Measurements from ENCODE around the gene PRKAA2.
"Not testable (repeated sequence)": the region's sequence is repeated elsewhere in the genome, so short reads cannot be mapped to it uniquely, and the experiment has no call there.

PRKAA2 gene

DNA sequence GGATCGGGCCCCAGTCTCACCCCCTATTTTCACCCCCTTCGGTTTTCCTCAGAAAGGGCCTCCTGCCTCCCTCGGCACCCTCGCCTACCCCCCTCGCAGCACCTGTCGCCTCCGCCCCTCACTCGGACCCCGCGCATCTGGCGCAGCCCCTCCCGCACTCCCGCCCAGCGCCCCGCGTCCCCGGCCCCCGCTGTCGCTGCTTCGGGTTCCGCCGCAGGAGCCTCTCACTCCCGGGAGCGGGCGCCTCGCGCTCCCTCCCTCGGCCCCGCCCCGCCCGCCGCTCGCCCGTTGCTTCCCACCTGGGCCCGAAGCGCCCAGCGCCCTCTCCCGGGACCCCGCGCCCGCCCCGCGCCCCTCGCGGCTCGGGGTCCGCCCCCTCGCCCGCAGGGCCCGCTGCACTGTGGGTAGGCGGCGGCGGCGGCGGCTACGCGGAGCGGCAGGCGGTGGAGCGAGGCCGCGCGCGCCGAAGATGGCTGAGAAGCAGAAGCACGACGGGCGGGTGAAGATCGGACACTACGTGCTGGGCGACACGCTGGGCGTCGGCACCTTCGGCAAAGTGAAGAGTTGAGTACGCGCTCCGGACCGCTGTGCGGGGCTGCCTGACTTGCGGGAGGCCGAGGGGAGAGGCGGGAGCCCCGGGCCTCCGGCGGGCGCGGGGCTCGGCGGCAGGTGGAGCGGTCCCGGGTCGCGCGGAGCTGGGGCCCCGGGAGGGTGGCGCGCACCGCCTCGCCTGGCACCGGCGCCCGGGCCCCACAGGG lies at the start of gene PRKAA2:
PRKAA2 (plus strand) TSS at position 396 of the 758 bp plus-strand sequence; CDS start at position 470, 74 bp downstream.
- no peak for DNase-seq (ENCODE audit: low spot score)

DNA sequence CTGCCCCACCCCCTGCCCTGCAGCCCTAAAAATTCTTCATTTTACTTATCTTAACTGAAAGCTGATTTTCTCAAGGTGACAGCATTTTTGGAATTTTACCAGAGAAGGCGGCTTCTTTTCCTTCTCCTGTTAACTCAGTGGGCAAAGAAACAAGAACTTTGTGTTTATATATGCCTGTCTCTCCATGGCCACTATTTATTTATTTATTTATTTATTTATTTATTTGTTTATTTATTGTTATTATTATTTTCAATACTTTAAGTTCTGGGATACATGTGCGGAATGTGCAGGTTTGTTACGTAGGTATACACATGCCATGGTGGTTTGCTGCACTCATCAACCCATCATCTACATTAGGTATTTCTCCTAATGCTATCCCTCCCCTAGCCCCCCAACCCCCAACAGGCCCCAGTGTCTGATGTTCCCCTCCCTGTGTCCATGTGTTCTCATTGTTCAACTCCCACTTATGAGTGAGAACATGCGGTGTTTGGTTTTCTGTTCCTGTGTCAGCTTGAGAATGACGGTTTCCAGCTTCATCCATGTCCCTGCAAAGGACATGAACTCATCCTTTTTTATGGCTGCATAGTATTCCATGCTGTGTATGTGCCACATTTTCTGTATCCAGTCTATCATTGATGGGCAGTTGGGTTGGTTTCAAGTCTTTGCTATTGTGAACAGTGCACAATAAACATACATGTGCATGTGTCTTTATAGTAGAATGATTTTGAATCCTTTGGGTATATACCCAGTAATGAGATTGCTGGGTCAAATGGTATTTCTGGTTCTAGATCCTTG lies 49.5 kb upstream of the PRKAA2 start:
- not testable (repeated sequence) for DNase-seq (ENCODE audit: low spot score)

DNA sequence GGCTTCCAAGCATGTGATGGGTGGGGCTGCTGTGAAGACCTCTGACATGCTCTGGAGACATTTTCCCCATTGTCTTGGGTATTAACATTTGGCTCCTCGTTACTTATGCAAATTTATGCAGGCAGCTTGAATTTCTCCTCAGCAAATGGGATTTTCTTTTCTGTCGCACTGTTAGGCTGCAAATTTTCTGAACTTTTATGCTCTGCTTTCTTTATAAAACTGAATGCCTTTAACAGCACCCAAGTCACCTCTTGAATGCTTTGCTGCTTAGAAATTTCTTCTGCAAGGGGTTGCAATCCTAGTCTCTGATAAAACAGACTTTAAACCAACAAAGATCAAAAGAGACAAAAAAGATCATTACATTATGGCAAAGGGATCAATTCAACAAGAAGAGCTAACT lies 35.0 kb upstream of the PRKAA2 start:
- not testable (repeated sequence) for DNase-seq (ENCODE audit: low spot score)

DNA sequence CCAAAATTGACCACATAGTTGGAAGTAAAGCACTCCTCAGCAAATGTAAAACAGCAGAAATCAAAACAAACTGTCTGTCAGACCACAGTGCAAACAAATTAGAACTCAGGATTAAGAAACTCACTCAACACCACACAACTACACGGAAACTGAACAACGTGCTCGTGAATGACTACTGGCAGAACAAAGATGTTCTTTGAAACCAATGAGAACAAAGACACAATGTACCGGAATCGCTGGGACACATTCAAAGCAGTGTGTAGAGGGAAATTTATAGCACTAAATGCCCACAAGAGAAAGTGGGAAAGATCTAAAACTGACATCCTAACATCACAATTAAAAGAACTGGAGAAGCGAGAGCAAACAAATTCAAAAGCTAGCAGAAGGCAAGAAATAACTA lies 34.3 kb upstream of the PRKAA2 start:
- not testable (repeated sequence) for DNase-seq (ENCODE audit: low spot score)

DNA sequence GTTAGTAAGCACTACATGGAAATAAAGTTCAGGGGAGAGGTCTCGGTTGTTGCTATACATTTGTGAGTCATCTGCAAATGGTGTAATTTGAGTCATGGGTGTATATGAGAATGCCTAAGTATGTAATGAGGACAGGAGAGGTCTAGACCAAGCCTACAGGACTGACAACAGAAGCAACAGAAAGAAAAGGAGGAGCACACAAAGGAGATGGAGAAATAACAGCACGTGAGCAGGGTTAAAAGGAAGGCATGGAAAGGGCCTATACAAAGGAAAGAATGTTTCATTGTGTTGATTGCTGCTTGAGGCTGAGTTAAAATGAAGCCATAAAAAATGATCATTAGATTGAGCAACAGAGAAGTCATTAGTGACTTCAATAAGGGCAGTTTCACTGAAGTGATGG lies 28.0 kb upstream of the PRKAA2 start:
- DNase-seq (ENCODE audit: low spot score), result no peak

DNA sequence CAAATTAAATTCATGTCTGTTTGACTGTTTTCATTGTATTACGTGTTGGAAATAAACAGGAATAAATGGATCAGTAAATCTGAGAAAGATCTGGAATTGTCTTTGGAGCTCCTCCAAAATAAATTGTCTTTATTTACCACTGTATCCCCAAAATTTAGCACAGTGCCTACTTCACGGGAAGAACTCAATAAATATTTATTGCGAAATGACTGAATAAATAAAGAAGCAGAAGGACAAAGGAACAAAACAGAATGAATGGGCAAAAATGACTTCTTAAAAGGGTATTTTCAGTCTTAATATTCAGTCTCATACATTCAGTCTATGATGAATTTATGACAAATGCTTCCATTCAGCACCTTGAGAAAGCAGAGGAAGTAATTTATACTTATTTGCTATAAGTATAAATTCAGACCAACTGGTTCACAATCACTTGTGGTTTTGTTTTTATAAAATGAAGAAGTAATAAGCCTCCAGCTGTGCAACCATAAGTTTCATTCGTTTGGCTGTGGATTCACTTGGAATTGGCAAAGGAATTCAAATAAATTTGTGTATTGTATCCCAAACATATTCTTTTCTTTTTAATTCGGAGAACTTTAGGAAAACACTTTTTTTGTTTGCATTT lies 19.2 kb upstream of the PRKAA2 start:
- DNase-seq (ENCODE audit: low spot score), result no peak

DNA sequence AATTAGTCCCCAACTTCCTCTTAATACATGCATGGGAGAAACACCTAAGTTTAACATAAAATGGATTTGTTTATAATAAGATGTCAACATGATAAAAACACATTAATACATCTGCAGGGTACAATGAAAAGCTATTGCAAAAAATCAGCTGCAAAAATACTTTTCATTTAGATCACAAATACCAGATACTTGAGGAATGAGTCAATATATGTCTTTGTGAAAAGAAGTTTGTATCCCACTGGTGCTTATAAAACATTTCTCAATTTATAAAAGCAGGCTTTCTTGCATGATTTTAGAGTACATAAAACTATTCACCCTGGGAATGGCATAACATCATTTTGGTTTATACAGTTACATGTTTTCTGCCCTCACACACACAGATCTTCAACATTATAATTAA lies 18.6 kb upstream of the PRKAA2 start:
- DNase-seq (ENCODE audit: low spot score), result no peak

DNA sequence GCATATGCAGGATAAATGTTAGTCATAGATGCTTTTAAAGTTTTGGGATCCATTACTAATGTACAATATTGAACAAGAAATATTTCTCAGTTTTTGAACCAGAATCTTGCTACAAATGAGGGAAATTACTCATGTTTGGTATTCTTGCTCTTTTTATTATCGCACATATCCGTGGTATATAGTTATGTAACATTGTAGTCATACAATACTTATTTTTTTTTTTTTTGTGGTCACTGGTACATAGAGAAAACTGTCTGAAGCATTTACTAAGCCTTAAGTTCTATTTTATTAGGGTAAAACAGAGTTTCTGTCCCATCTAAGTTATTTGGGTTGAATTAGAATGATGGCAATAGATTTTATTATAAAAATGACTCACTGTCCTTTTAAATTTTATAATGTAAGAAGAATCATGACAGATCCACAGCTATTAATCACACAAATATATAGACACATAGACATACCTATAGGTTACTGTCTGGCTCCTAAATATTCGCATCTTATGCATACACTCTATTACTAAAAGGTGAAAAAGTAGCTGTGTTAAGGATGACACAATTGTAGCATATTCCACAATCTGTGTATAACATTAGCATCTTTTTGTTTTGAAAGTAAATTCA lies 18.0 kb upstream of the PRKAA2 start:
- DNase-seq (ENCODE audit: low spot score), result no peak

DNA sequence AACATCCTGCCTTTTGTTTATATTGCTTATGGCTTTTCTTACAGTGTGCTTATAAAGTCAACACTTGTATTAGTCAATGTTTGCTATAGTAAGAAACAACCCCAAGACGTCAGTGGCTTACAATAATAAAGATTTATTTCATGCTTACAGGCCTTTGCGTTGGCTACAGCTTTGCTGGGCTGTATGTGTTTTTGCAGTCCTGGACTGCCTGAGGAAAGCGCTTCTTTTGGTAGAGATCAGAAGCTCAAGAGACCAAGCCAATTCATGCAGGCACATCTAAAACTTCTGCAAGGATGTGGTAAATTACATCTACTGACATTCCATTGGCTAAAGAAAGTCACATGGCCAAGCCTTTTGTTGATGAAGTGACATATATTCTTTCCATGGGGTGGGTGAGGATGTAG lies 17.5 kb upstream of the PRKAA2 start:
- DNase-seq (ENCODE audit: low spot score), result no peak

DNA sequence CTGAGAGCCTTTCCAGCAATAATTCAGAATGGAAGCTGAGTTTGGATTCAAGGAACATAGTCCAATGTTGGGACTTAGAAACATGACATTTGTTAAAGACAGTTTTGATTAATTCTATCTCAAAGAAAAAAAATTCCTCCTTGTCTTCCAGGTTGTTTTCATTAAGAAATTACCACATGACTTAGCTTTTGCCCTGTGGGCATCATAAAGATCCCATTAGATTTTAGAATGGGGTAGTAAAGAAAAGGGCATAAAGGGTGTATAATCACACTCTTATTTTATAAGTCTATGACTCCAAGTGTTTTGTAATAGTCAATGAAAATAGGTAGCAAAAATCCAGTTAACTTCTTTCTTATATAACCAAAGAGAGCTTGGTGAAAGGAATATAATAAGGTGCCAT lies 14.3 kb upstream of the PRKAA2 start:
- no peak for DNase-seq (ENCODE audit: low spot score)

DNA sequence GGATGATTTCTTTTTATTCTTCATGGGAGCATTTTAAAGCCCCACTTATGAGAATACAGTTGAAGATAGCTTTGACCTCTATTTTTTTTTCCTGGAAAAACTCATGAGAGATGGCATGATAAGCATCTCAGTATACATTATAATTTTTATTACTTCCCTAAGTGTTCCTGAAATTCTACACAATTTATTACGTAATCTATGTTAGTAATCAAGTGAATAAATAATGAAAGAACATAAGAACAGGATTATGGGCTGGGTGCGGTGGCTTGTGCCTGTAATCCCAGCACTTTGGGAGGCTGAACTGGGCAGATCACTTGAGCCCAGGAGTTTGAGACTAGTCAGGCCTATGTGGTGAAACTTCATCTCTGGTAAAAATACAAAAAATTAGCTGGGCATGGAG lies 13.2 kb upstream of the PRKAA2 start:
- DNase-seq (ENCODE audit: low spot score), result no peak

DNA sequence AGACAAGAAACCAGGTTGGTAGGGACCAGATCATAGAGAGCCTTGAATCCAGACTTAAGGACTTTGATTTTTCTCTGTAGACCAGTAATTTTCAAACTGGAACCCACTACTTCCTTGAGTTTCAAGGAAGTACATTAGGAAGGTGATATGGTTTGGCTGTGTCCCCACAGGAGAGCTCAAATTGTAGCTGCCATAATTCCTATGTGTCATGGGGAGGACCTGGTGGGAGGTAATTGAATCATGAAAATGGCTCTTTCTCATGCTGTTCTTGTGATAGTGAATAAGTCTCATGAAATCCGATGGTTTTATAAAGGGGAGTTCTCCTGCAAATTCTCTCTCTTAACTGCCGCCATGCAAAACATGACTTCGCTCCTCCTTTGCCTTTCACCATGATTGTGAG lies 10.1 kb upstream of the PRKAA2 start:
- DNase-seq (ENCODE audit: low spot score), result no peak

DNA sequence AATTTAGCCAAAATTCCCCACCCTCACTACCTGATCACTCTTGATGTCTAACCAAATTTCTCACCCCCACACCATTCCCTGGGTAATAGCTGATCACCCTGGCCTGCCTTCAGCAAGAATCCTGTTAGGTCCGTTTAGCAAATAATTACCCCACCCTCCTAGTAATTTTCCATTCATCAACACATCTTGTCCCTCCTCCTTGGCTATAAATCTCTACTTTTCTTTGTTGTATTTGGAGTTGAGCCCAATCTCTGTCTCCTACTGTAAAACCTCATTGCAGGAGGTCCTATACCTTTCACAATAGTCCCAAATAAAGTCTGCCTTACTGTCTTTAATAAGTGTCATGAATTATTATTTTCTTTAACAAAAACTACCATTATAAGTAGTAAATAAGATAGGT lies 6.9 kb upstream of the PRKAA2 start:
- no peak for DNase-seq (ENCODE audit: low spot score)

DNA sequence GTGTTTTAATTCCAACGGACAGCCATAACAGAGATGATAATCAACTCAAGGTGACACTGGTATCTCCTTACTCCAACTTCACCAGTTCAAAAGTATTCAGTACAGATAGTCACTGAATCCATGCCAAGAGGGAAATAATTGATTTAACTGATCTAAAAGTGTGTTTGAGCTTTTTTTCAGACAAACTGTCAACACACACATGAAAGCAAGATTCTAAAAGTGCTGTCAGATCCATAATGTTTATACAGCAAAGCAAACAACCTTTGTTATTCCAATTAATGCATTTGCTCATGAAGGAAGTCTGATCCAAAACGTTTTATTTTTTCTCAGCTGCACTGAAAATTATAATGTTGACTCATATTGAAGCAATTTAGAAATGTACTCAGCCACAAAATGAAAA lies 5.9 kb upstream of the PRKAA2 start:
- no peak for DNase-seq (ENCODE audit: low spot score)

DNA sequence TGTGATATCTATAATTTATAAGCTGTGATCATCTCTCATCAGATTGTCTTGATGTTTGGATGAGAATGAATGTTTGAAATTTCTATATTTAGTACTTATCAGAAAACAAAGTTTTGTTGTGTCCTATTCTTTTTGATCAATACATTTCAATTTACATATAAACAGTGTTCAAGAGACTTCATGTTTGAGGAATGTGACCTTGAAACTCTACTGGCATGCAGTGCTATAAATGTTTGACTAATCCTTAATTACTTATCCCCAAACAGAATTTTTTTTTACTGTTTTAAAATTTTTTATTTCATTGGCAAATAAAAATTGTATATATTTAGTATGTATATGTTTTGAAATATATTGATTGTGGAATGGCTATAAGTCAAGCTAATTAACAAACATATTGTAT lies 1.5 kb upstream of the PRKAA2 start:
- no peak for DNase-seq (ENCODE audit: low spot score)

DNA sequence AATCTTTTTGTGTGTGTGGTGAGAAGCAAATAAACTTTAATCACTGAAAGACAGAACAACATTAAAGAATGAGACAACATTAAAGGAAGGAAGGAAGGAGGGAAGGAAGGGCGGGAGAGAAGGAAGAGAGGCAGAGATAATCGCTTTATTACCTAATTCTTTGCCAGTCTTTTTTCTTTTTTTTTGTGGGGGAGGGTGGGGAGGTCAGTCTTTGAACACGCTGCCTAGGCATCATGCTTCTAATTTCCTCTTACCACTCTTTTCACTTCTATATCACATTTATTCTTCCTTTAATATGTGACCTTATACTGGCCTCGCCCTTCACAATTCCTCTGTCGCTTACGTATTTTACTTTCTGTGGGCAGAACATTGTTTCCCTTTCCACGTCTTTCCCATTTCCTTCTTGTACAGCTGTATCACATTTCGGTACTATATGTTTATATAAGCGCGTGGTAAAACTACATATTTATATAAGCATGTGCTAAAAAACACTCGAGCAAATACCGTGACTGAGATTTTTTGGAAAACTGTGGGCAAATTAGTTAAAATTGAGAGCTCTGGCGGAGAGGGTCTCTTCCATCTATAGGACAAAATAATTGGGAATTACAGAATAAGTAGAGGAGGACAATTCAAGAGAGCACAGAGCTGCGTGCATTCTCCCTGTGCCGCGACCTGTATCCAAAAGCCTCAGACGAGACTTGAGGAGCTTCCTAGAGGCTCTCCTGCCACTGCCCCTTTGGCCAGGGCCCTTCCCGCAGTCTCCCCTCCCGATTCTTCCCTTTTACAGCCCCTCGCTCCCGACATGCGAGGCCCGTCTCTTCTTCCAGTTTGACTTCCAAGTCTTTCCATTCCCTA lies 823 bp upstream of the PRKAA2 start:
- DNase-seq (ENCODE audit: low spot score), result no peak

DNA sequence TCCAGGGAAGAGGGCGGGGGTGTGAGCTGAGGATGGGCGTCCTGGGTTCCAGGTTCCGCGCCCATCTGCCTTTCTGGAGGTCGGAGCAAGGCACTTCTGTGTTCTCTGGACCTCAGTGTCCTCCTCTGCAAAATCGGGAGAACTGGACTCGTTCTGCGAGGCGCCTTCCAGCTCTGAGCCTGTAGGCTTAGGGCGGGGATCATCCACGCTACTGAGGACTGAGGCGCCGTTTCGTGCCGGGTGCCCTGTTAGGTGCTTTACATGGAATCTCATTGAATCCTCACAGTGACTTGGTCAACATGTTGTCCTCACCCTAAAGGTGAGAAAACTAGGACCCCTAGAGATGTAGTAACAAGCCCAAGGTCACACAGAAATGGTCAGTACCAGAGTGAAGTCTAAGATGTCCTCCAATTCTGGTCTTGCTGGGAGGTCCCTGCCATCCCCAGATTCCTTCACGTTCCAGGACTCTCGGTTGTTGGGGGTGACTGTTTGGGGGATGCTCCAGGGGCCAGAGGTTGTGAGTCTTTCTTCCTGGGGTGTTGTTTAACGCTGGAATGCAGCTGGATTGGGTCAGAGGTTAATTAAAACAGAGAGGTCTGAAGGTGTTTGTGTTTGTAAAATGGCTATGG lies 677 bp downstream of the PRKAA2 start:
- no peak for DNase-seq (ENCODE audit: low spot score)

DNA sequence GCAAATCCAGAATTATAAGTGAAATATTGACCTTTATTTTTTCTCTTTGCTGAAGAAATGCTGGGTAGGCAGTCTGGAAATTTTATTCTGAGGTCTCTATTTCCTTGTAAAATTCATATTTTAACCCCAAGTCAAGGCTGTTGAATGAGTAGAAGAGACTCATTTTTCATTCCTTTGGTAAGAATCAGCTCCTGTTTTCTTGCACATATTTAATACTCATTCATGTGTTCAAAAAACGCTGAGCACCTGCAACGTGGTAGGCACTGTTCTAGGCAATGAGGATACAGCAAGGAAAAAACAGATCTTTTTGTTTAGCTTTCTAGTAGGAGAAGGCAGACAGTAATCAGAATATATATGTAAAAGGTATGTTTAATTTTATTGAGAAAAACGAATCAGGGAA lies 1.5 kb downstream of the PRKAA2 start:
- DNase-seq (ENCODE audit: low spot score), result no peak

DNA sequence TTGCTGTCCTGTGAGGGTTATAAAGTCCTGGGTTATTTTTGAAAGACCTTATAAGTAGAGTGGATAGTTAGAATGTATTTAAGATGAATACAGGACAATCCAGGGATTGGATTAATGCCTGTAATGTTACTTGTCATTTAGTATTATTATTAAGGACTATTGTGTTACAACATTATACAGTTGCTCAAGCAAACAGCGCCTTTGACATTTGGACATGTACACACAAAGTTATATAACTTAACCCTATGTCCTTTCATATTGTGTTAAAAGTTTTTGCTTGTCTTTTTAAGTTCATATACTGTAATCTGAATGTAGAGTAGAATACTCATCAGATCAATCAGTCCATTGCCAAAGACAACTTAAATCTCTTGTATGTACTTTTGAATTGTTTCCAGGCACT lies 2.0 kb downstream of the PRKAA2 start:
- no peak for DNase-seq (ENCODE audit: low spot score)

DNA sequence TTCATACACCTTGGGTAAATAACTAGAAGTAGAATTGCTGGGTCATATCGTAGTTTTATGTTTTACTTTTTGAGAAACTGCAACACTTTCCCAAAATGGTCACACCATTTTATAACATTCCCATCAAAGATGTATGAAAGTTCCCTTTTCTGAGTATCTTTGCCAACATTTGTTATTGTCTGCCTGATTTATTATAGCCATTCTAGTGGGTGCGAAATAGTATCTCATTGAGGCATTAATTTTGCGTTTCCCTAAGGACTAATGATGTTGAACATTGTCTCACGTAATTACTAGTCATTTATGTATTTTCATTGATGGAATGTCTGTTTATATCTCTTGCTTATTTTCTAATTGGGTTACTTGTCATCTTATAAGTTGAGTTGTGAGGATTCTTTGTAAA lies 3.4 kb downstream of the PRKAA2 start:
- DNase-seq (ENCODE audit: low spot score), result no peak
